ENCODE measurements around the gene RBKS.

The RBKS gene

DNA sequence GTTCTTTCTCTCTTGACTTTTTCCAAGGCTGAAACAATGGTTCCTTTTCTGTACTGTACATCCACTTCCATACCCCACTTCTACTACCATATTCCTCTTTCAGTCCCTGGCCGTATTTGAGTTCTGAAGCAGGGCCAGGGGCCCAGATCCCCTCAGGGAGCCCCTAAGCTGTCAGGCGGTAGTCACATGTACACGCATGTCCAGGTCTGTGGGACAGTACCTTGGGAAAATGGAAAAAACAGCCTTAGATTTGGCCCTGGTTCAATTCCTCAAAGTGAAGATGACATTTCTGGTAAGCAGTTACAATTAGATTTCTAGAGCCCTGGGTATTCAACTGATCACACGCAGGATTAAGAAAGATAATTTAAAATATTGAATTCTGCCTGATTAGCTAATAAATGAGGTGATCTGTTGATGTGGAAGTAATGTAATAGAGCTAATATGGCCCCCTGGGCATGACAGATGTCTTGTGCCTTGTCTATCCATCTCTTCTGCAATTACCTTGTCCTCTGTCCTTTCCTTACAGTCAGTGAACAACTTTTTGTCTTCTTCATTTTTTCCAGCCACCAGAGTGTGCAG lies 74.2 kb downstream of the RBKS start:
- no peak overlapping the region for H3K9ac ChIP-seq (ENCODE audit: low read depth, low read length)
- no peaks in the 10 kb centered on the region for H3K36me3 ChIP-seq (ENCODE audit: insufficient read depth, low read length)
- no peaks in the 10 kb centered on the region for H3K9me3 ChIP-seq (ENCODE audit: control insufficient read depth, insufficient read depth, low read length)
- H3K4me1 ChIP-seq (ENCODE audit: insufficient read depth, low read length), result no peaks in the 10 kb centered on the region

DNA sequence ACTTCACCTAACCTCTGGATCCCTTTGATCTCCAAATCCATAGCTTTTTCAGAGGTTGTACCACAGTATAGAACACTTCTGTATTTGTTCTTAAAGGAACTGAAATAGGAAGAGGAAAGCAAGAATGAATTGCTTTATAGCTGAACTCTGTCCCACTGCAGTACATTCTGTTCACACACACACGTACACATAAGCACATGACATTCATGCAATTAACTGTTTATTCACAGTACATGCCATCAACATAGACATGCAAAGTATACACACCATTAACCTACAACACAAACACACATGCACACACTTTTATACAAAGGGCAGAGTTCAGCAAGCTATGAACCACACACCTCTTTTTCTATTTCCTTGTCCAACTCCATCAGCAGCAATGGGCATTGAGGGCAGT lies 75.4 kb downstream of the RBKS start:
- no peaks in the 10 kb centered on the region for H3K36me3 ChIP-seq (ENCODE audit: insufficient read depth, low read length)
- H3K9me3 ChIP-seq (ENCODE audit: control insufficient read depth, insufficient read depth, low read length), result no peaks in the 10 kb centered on the region
- no peak overlapping the region for H3K9ac ChIP-seq (ENCODE audit: low read depth, low read length)
- H3K4me1 ChIP-seq (ENCODE audit: insufficient read depth, low read length), result no peaks in the 10 kb centered on the region

GRCh38 chr2:27811768-27812167 lies 78.4 kb downstream of the RBKS start:
- Histone ChIP-seq H3K36me3 (ENCODE audit: insufficient read depth, low read length) (no peaks in the 10 kb centered on the region), H3K9ac (ENCODE audit: low read depth, low read length) (no peak overlapping the region), H3K9me3 (ENCODE audit: control insufficient read depth, insufficient read depth, low read length) (no peaks in the 10 kb centered on the region), H3K4me1 (ENCODE audit: insufficient read depth, low read length) (no peaks in the 10 kb centered on the region)

GRCh38 chr2:27810455-27810854 lies 79.7 kb downstream of the RBKS start:
- H3K4me1 ChIP-seq (ENCODE audit: insufficient read depth, low read length), result no peaks in the 10 kb centered on the region
- H3K36me3 ChIP-seq (ENCODE audit: insufficient read depth, low read length), result no peaks in the 10 kb centered on the region
- H3K9ac ChIP-seq (ENCODE audit: low read depth, low read length), result no peak overlapping the region

DNA sequence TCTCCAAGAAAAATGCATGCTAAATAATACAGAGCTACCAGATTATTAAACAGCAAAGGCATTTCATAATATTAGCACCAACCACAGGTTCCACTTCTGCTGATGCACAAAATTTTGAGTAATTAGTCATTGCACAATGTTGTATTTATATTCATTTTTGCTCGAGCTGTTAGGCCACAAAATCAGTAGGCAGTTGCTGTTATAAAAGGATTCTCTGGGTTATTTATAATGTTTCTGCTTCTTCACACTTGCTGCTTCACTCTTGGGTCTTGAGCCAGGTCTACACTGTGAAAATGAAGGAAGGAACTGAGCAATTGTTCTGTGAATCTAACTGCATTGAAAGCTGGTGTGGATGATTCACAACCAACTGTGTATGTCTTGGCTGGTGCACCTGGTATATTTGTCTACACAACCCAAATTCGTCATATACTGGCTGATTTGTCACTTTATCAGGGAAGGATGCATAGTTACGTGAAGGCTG lies 80.4 kb downstream of the RBKS start:
- Histone ChIP-seq H3K9me3 (ENCODE audit: control insufficient read depth, insufficient read depth, low read length) (no peaks in the 10 kb centered on the region), H3K9ac (ENCODE audit: low read depth, low read length) (no peak overlapping the region), H3K4me1 (ENCODE audit: insufficient read depth, low read length) (no peaks in the 10 kb centered on the region), H3K36me3 (ENCODE audit: insufficient read depth, low read length) (no peaks in the 10 kb centered on the region)

More at GRCh38 chr2:27810455-27810854, 79.7 kb downstream of the RBKS start:
- H3K9me3 ChIP-seq (ENCODE audit: control insufficient read depth, insufficient read depth, low read length), result no peaks in the 10 kb centered on the region

DNA sequence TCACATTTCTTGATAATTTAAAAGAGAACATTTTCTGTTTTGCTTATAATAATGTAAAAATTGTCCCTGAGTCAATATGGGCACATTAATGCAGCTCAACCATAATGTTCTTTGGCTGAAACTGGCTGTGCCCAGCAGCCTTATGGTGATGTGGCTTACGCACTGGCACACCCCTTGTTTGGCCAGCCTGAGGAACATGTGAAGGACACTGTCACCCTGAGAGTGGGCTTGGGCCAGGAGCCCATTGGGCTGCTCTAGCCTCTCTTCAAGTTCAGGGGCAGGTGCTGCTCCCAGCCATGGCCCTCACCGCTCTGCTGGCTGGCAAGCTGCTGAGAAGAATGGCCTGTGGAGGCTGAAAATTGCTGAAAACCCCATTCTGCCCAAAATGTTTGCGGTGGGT lies 81.2 kb downstream of the RBKS start:
- Histone ChIP-seq H3K36me3 (ENCODE audit: insufficient read depth, low read length) (no peaks in the 10 kb centered on the region), H3K9ac (ENCODE audit: low read depth, low read length) (no peak overlapping the region), H3K9me3 (ENCODE audit: control insufficient read depth, insufficient read depth, low read length) (no peaks in the 10 kb centered on the region), H3K4me1 (ENCODE audit: insufficient read depth, low read length) (no peaks in the 10 kb centered on the region)

GRCh38 chr2:27808418-27808817 lies 81.8 kb downstream of the RBKS start:
- Histone ChIP-seq H3K9ac (ENCODE audit: low read depth, low read length) (no peak overlapping the region), H3K36me3 (ENCODE audit: insufficient read depth, low read length) (no peaks in the 10 kb centered on the region), H3K9me3 (ENCODE audit: control insufficient read depth, insufficient read depth, low read length) (no peaks in the 10 kb centered on the region), H3K4me1 (ENCODE audit: insufficient read depth, low read length) (no peaks in the 10 kb centered on the region)

DNA sequence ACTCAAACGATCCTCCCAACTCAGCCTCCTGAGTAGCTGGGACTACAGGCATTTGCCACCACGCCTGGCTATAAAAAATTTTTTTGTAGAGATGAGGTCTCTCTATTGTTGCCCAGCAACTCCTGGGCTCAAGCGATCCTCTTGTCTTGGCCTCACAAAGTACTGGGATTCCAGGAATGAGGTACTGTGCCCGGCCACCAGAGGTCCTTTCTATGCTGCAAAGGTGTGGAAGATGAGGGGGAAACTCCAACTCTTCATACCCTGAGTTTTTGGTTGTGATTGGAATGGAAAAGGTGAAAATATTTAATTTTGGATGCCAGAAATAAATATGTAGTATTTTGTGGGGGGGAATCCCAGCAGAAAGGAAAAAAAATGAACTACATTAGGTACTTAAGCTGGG lies 82.7 kb downstream of the RBKS start:
- no peaks in the 10 kb centered on the region for H3K9me3 ChIP-seq (ENCODE audit: control insufficient read depth, insufficient read depth, low read length)
- no peaks in the 10 kb centered on the region for H3K36me3 ChIP-seq (ENCODE audit: insufficient read depth, low read length)
- H3K9ac ChIP-seq (ENCODE audit: low read depth, low read length), result no peak overlapping the region
- no peaks in the 10 kb centered on the region for H3K4me1 ChIP-seq (ENCODE audit: insufficient read depth, low read length)

GRCh38 chr2:27806311-27807059 lies 83.7 kb downstream of the RBKS start:
- Histone ChIP-seq H3K4me1 (ENCODE audit: insufficient read depth, low read length) (no peaks in the 10 kb centered on the region), H3K9ac (ENCODE audit: low read depth, low read length) (no peak overlapping the region), H3K36me3 (ENCODE audit: insufficient read depth, low read length) (no peaks in the 10 kb centered on the region), H3K9me3 (ENCODE audit: control insufficient read depth, insufficient read depth, low read length) (no peaks in the 10 kb centered on the region)

- Histone ChIP-seq H3K9me3 (ENCODE audit: control insufficient read depth, insufficient read depth, low read length) (no peaks in the 10 kb centered on the region), H3K4me1 (ENCODE audit: insufficient read depth, low read length) (no peaks in the 10 kb centered on the region; the same call in 1 of the 2 replicates), H3K9ac (ENCODE audit: low read depth, low read length) (no peak overlapping the region), H3K36me3 (ENCODE audit: insufficient read depth, low read length) (no peaks in the 10 kb centered on the region)
These were observed 85.0 kb downstream of the RBKS start for GRCh38 chr2:27805180-27805579.

GRCh38 chr2:27804146-27804545 lies 86.0 kb downstream of the RBKS start:
- peaks cover 7% of the 10 kb centered on the region for H3K4me1 ChIP-seq (ENCODE audit: insufficient read depth, low read length)

DNA sequence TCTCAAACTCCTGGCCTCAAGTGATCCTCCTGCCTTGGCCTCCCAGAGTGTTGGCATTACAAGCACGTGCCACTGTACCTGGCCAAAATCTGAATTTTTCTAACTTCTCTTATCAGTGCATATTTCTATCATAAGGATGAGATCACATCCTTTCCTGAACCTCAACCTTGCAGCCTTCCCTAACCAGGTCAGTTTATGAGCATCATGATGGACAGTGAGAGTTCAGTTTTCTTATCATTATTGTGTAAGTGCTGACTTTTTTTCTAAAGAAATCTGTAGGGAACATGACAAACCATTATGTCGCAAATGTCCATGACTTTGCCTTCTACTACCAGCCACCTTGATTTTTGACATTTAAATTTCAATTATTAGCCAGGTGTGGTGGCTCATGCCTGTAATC lies 87.1 kb downstream of the RBKS start:
- no peaks in the 10 kb centered on the region for H3K36me3 ChIP-seq (ENCODE audit: insufficient read depth, low read length)
- no peak overlapping the region for H3K9ac ChIP-seq (ENCODE audit: low read depth, low read length)
- peaks cover 12% of the 10 kb centered on the region for H3K4me1 ChIP-seq (ENCODE audit: insufficient read depth, low read length)
- H3K9me3 ChIP-seq (ENCODE audit: control insufficient read depth, insufficient read depth, low read length), result no peaks in the 10 kb centered on the region

More at GRCh38 chr2:27804146-27804545, 86.0 kb downstream of the RBKS start:
- H3K9ac ChIP-seq (ENCODE audit: low read depth, low read length), result no peak overlapping the region
- H3K9me3 ChIP-seq (ENCODE audit: control insufficient read depth, insufficient read depth, low read length), result no peaks in the 10 kb centered on the region
- no peaks in the 10 kb centered on the region for H3K36me3 ChIP-seq (ENCODE audit: insufficient read depth, low read length)

GRCh38 chr2:27802547-27802946 lies 87.6 kb downstream of the RBKS start:
- Histone ChIP-seq H3K36me3 (ENCODE audit: insufficient read depth, low read length) (no peaks in the 10 kb centered on the region), H3K4me1 (ENCODE audit: insufficient read depth, low read length) (peaks cover 12% of the 10 kb centered on the region), H3K9me3 (ENCODE audit: control insufficient read depth, insufficient read depth, low read length) (no peaks in the 10 kb centered on the region), H3K9ac (ENCODE audit: low read depth, low read length) (no peak overlapping the region)

- H3K36me3 ChIP-seq (ENCODE audit: insufficient read depth, low read length), result no peaks in the 10 kb centered on the region
- no peak overlapping the region for H3K9ac ChIP-seq (ENCODE audit: low read depth, low read length)
- no peaks in the 10 kb centered on the region for H3K9me3 ChIP-seq (ENCODE audit: control insufficient read depth, insufficient read depth, low read length)
- peaks cover 12% of the 10 kb centered on the region for H3K4me1 ChIP-seq (ENCODE audit: insufficient read depth, low read length)
These were observed 89.3 kb downstream of the RBKS start for GRCh38 chr2:27800856-27801255.

DNA sequence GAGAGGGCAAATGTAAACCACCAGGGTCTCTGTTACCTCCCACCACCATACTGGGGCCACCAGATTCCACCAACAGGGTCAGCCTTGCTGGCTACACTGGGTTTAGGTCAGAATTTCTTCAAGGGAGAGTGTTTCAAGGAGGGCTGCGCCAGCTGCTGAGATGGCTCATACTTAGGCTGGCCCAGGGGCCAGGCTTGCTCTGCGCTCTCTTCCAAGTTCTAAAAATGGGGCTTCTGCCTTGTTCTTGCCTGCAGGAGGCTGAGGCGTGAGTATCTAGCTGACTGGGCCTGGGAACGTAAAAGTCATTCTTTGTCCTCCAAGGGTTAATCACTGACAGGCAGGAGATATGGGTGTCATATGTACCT lies 90.6 kb downstream of the RBKS start:
- peaks cover 12% of the 10 kb centered on the region for H3K4me1 ChIP-seq (ENCODE audit: insufficient read depth, low read length)
- no peaks in the 10 kb centered on the region for H3K36me3 ChIP-seq (ENCODE audit: insufficient read depth, low read length)
- H3K9me3 ChIP-seq (ENCODE audit: control insufficient read depth, insufficient read depth, low read length), result no peaks in the 10 kb centered on the region
- no peak overlapping the region for H3K9ac ChIP-seq (ENCODE audit: low read depth, low read length)

All from ES-I3 (cell line).